Calu3 (cell line): ENCODE measurements around the gene POLR2H. TPM values are rescaled to one million over a fixed set of nuclear protein-coding genes. Genes with fewer than 3 reads are reported as not detected.
A peak's percentile ranks its signal among the peaks of the same experiment; 100 is the strongest.

Source experiments
- Bru-seq: library from RNA; stranded (reverse); fragments of 400-500 nt; gene quantifications from one replicate; lab custom pipeline; 2021; lab: Mats Ljungman, UMichigan
- BruChase-seq, 2 experiments: library from RNA; stranded (reverse); fragments of 400-500 nt; gene quantifications; one replicate each; lab custom pipeline; 2021; lab: Mats Ljungman, UMichigan
- BruUV-seq: library from RNA; stranded (reverse); fragments of 400-500 nt; replicated peaks from 2 replicates; lab custom pipeline; 2021; lab: Mats Ljungman, UMichigan
- CTCF ChIA-PET: fragments of 300-600 bp; sonication (Branson Sonifier 250); formaldehyde crosslinking; loops from one replicate; lab custom pipeline; 2022; ENCODE audit warnings: antibody characterized with exemption; lab: Charles Lee
- DNase-seq: peaks from one replicate; pipeline ENCODE4 v3.0.0; 2022
- H3K27ac Mint-ChIP-seq: one replicate; pipeline ENCODE4 v1.8.0; 2022; ENCODE audit warnings: mixed read lengths; ENCODE audit not compliant: unreplicated experiment
- H3K27me3 Mint-ChIP-seq: one replicate; pipeline ENCODE4 v1.8.0; 2022; ENCODE audit warnings: mixed read lengths; ENCODE audit not compliant: unreplicated experiment
- H3K36me3 Mint-ChIP-seq: one replicate; pipeline ENCODE4 v1.8.0; 2022; ENCODE audit warnings: mild to moderate bottlenecking, moderate library complexity, mixed read lengths; ENCODE audit not compliant: insufficient read depth, unreplicated experiment
- H3K4me1 Mint-ChIP-seq: one replicate; pipeline ENCODE4 v1.8.0; 2022; ENCODE audit warnings: mild to moderate bottlenecking, low read depth, mixed read lengths; ENCODE audit not compliant: unreplicated experiment
- H3K4me3 Mint-ChIP-seq: one replicate; pipeline ENCODE4 v1.8.0; 2022; ENCODE audit warnings: mild to moderate bottlenecking, low read depth, moderate library complexity, mixed read lengths; ENCODE audit not compliant: unreplicated experiment
- H3K9me3 Mint-ChIP-seq: one replicate; pipeline ENCODE4 v1.8.0; 2022; ENCODE audit warnings: low read depth, mixed read lengths; ENCODE audit not compliant: unreplicated experiment
- CTCF ChIP-seq: fragments of 200-600 bp; IDR thresholded peaks from one replicate; pipeline ENCODE4 v1.8.0; 2022; ENCODE audit warnings: antibody characterized with exemption; ENCODE audit not compliant: unreplicated experiment
- intact Hi-C: fragments of 100-400 bp; cut with micrococcal nuclease; formaldehyde crosslinking; loops from one replicate; pipeline ENCODE4 v1.10.0; 2022; ENCODE audit not compliant: unreplicated experiment
- long read RNA-seq: library from polyadenylated mRNA; stranded (forward); transcript quantifications from one replicate; pipeline ENCODE4 v2.0.0, GENCODE V29; 2022
- total RNA-seq: library from RNA; stranded (reverse); gene quantifications from 2 replicates; pipeline ENCODE4 v1.2.3, GENCODE V29; 2022

POLR2H gene
- total RNA-seq = 128 and 131 TPM in 2 replicates
- Bru-seq, nascent RNA = percentile 90 among the genes with signal in this experiment
- percentile 96 among the genes with signal in this experiment for BruChase-seq, experiment 1, labeled RNA remaining after a 6-hour chase
- percentile 96 among the genes with signal in this experiment for BruChase-seq, experiment 2, labeled RNA remaining after a 2-hour chase
- long read RNA-seq, transcript POLR2H-202 (5 exons, 878 nt) = major isoform, 12 of 198 reads
- long read RNA-seq, transcript POLR2H-208 (6 exons, 1,802 nt) = minor isoform, 11 of 198 reads
- long read RNA-seq, partial matches to known transcripts = 109 of 198 reads
- long read RNA-seq, other reads (novel, unspliced or antisense) = 62 of 198 reads

- Mint-ChIP-seq H3K36me3 (peaks cover 68% of the 10 kb centered on the region), H3K27me3 (no peaks in the 10 kb centered on the region), H3K4me3 (peak within 1 kb of the TSS; percentile 88), H3K4me1 (peaks cover 34% of the 10 kb centered on the region), H3K27ac (peak within 1 kb of the TSS; percentile 88), H3K9me3 (no peaks in the 10 kb centered on the region)
- peak; percentile 87 for DNase-seq
- CTCF ChIA-PET = interaction anchor here (0.5 to 1.5 kb wide), 5 partner anchors 10 to 356 kb away, joined by 3 to 10 read pairs (median 4); no protein-coding TSS in a partner anchor
- intact Hi-C loops = no loop called here
- BruUV-seq = no TSS peak
- no peak for TF ChIP-seq CTCF
Observed at GRCh38 chr3:184361532-184361931, at the start of gene POLR2H, which contains the start of gene CLCN2. Gene POLR2H, plus strand, starts transcription at chr3:184361710. Its CDS starts 1,783 bp downstream, at chr3:184363493. Gene CLCN2, minus strand, starts transcription at chr3:184361605. Its CDS starts 126 bp downstream, at chr3:184361479.

GRCh38 chr3:184314363-184314699 is 47.2 kb upstream of the POLR2H start, which contains the start of gene EIF4G1:
Gene EIF4G1, plus strand, starts transcription at chr3:184314606. Its CDS starts 1,191 bp downstream, at chr3:184315797.
- Mint-ChIP-seq H3K4me3 (peak within 1 kb of the TSS; percentile 68), H3K27ac (peak within 1 kb of the TSS; percentile 78), H3K27me3 (no peaks in the 10 kb centered on the region), H3K9me3 (no peaks in the 10 kb centered on the region), H3K4me1 (peaks cover 30% of the 10 kb centered on the region), H3K36me3 (peaks cover 64% of the 10 kb centered on the region)
- no TSS peak for BruUV-seq
- peak; percentile 98 for DNase-seq
- TF ChIP-seq CTCF = no peak
- intact Hi-C loops = no loop called here
- CTCF ChIA-PET = interaction anchor here (0.7 kb wide), 1 partner anchor 1218 kb away, joined by 3 read pairs; no protein-coding TSS in a partner anchor

GRCh38 chr3:184314700-184315542 is 46.6 kb upstream of the POLR2H start:
- H3K4me1 Mint-ChIP-seq = peaks cover 36% of the 10 kb centered on the region
- no peaks in the 10 kb centered on the region for H3K9me3 Mint-ChIP-seq
- intact Hi-C loops = no loop called here
- no peaks in the 10 kb centered on the region for H3K27me3 Mint-ChIP-seq
- peak; percentile 84 for DNase-seq
- CTCF ChIA-PET = interaction anchor here (0.6 to 0.9 kb wide), 2 partner anchors 87 to 141 kb away, joined by 3 to 6 read pairs; no protein-coding TSS in a partner anchor
- H3K4me3 Mint-ChIP-seq = peak overlapping the region; percentile 68
- peak overlapping the region; percentile 78 for H3K27ac Mint-ChIP-seq
- BruUV-seq = no TSS peak
- no peak for TF ChIP-seq CTCF
- peaks cover 64% of the 10 kb centered on the region for H3K36me3 Mint-ChIP-seq

- Mint-ChIP-seq H3K4me1 (peaks cover 38% of the 10 kb centered on the region), H3K36me3 (peaks cover 66% of the 10 kb centered on the region), H3K4me3 (peak overlapping the region; percentile 68), H3K9me3 (no peaks in the 10 kb centered on the region), H3K27ac (peak overlapping the region; percentile 61), H3K27me3 (no peaks in the 10 kb centered on the region)
- TF ChIP-seq CTCF = no peak
- CTCF ChIA-PET = interaction anchor here (0.9 kb wide), 1 partner anchor 87 kb away, joined by 3 read pairs; no protein-coding TSS in a partner anchor
- intact Hi-C loops = no loop called here
- BruUV-seq = no TSS peak
- no peak for DNase-seq
Observed at GRCh38 chr3:184315543-184315867, 46.0 kb upstream of the POLR2H start.
